SU-DHL-6 (cell line): Measurements from ENCODE around the gene SNAPC2.
"Not testable (repeated sequence)": the region's sequence is repeated elsewhere in the genome, so short reads cannot be mapped to it uniquely, and the experiment has no call there.

Experiments
- H2AFZ ChIP-seq: fragments of 200-600 bp; sonication (generic); 2 replicates; pipeline ENCODE4 v1.6.1; 2014; ENCODE audit warnings: low read depth, mild to moderate bottlenecking, moderate library complexity, mixed read lengths, antibody characterized with exemption, low read length; ENCODE audit not compliant: severe bottlenecking
- H3F3A ChIP-seq: fragments of 200-600 bp; shearing (Covaris generic); 2 replicates; pipeline ENCODE4 v1.6.0; 2016; ENCODE audit warnings: antibody characterized with exemption, mild to moderate bottlenecking; ENCODE audit not compliant: insufficient read depth
- H3K27ac ChIP-seq: fragments of 200-600 bp; sonication (generic); 2 replicates; pipeline ENCODE4 v1.5.1; 2016; ENCODE audit warnings: low read depth, mild to moderate bottlenecking, low read length, moderate library complexity, mixed read lengths
- H3K27me3 ChIP-seq: fragments of 200-600 bp; sonication (generic), shearing (Covaris generic); 2 replicates; pipeline ENCODE4 v1.6.0; 2014; ENCODE audit warnings: mild to moderate bottlenecking, low read length
- H3K36me3 ChIP-seq: fragments of 200-600 bp; sonication (generic); 2 replicates; pipeline ENCODE4 v1.6.1; 2014; ENCODE audit warnings: mild to moderate bottlenecking, low read length, mixed read lengths
- H3K4me2 ChIP-seq: fragments of 300-600, 200-600 bp; shearing (Covaris generic), sonication (generic); 2 replicates; pipeline ENCODE4 v1.6.0; 2014; ENCODE audit warnings: low read length, low read depth, mild to moderate bottlenecking; ENCODE audit not compliant: poor library complexity, severe bottlenecking
- H3K4me3 ChIP-seq: fragments of 200-600 bp; sonication (generic); 2 replicates; pipeline ENCODE4 v1.5.1; 2014; ENCODE audit warnings: antibody characterized with exemption, low read length, mild to moderate bottlenecking, mixed read lengths; ENCODE audit not compliant: insufficient read depth, poor library complexity, severe bottlenecking
- H3K79me2 ChIP-seq: fragments of 200-600 bp; sonication (generic); 2 replicates; pipeline ENCODE4 v1.6.1; 2014; ENCODE audit warnings: mild to moderate bottlenecking, low read length, moderate library complexity; ENCODE audit not compliant: insufficient read depth
- H3K9ac ChIP-seq: fragments of 200-600 bp; sonication (generic); 2 replicates; pipeline ENCODE4 v1.7.0; 2014; ENCODE audit warnings: mild to moderate bottlenecking, low read length
- H3K9me2 ChIP-seq: fragments of 200-600 bp; sonication (generic); replicated peaks from 2 replicates; pipeline ENCODE4 v1.6.1; 2014; ENCODE audit warnings: low read length; ENCODE audit not compliant: insufficient read depth
- H3K9me3 ChIP-seq: fragments of 200-600 bp; sonication (generic); 2 replicates; pipeline ENCODE4 v1.6.1; 2014; ENCODE audit warnings: low read length, mixed read lengths; ENCODE audit not compliant: insufficient read depth
- H4K20me1 ChIP-seq: fragments of 200-600 bp; sonication (generic); 2 replicates; pipeline ENCODE4 v1.6.1; 2014; ENCODE audit warnings: low read depth, mild to moderate bottlenecking, antibody characterized with exemption, low read length, moderate library complexity, mixed read lengths
- CTCF ChIP-seq: fragments of 200-600 bp; sonication (generic); IDR thresholded peaks from one replicate; pipeline ENCODE4 v1.5.1; 2017; ENCODE audit warnings: antibody characterized with exemption, mild to moderate bottlenecking, low read length, moderate library complexity; ENCODE audit not compliant: insufficient read depth, poor library complexity, severe bottlenecking
- EZH2phosphoT487 ChIP-seq: fragments of 200-600 bp; sonication (generic), shearing (Covaris generic); conservative IDR thresholded peaks from 2 replicates; pipeline ENCODE4 v1.6.1; 2018; ENCODE audit warnings: mild to moderate bottlenecking, antibody characterized with exemption, low read length, moderate library complexity, mixed read lengths

The SNAPC2 gene

GRCh38 chr19:7888145-7888825 is 31.9 kb upstream of the SNAPC2 start, which contains the start of gene LRRC8E:
TSS of gene LRRC8E (plus strand) at chr19:7888510. CDS start at chr19:7895604, 7,094 bp downstream.
- Histone ChIP-seq H2AFZ (no peak within 1 kb of the TSS), H3K9me2 (no peaks in the 10 kb centered on the region)

GRCh38 chr19:7888826-7889217 is 31.3 kb upstream of the SNAPC2 start:
- no peaks in the 10 kb centered on the region for H3K27me3 ChIP-seq
- H3K4me3 ChIP-seq, result no peak overlapping the region
- H3K27ac ChIP-seq, result no peak overlapping the region
- TF ChIP-seq CTCF (no peak), EZH2phosphoT487 (no peak)
- H3K36me3 ChIP-seq, result no peaks in the 10 kb centered on the region
- no peak overlapping the region for H2AFZ ChIP-seq
- H3K4me2 ChIP-seq, result no peak overlapping the region
- no peaks in the 10 kb centered on the region for H3F3A ChIP-seq
- H3K9me2 ChIP-seq, result no peaks in the 10 kb centered on the region
- no peaks in the 10 kb centered on the region for H3K9me3 ChIP-seq
- no peaks in the 10 kb centered on the region for H3K79me2 ChIP-seq
- H3K9ac ChIP-seq, result no peak overlapping the region
- no peaks in the 10 kb centered on the region for H4K20me1 ChIP-seq

More at GRCh38 chr19:7888145-7888825, 31.9 kb upstream of the SNAPC2 start, which contains the start of gene LRRC8E:
- Histone ChIP-seq H3K4me2 (no peak within 1 kb of the TSS), H3K4me3 (no peak within 1 kb of the TSS), H3K27ac (no peak within 1 kb of the TSS), H3F3A (no peaks in the 10 kb centered on the region), H3K27me3 (no peaks in the 10 kb centered on the region), H3K36me3 (no peaks in the 10 kb centered on the region), H3K79me2 (no peaks in the 10 kb centered on the region), H3K9me3 (no peaks in the 10 kb centered on the region), H3K9ac (no peak within 1 kb of the TSS), H4K20me1 (no peaks in the 10 kb centered on the region)
- TF ChIP-seq EZH2phosphoT487 (no peak), CTCF (no peak)

GRCh38 chr19:7893362-7894101 is 26.6 kb upstream of the SNAPC2 start:
- not testable (repeated sequence) for H3K27me3 ChIP-seq, H3K4me2 ChIP-seq, H3K27ac ChIP-seq, H3K4me3 ChIP-seq, H3K9me3 ChIP-seq, H3K36me3 ChIP-seq, H3F3A ChIP-seq, H2AFZ ChIP-seq, H3K9me2 ChIP-seq, H3K9ac ChIP-seq, H3K79me2 ChIP-seq, H4K20me1 ChIP-seq
